Sigmoid colon (tissue), 7 donors: ENCODE measurements around the gene C18orf63. TPM values are rescaled to one million over a fixed set of nuclear protein-coding genes. Genes with fewer than 3 reads are reported as not detected.

ENCODE experiments used
- DNase-seq: peaks from one replicate; pipeline ENCODE4 v3.0.0-alpha.2; 2019
- H3K27ac ChIP-seq, 4 donors: fragments of 200-600 bp; sonication (generic); one replicate each; pipeline ENCODE4 v1.5.1; 2016 to 2019; ENCODE audit warnings: mild to moderate bottlenecking in 1 of 4
- H3K27me3 ChIP-seq, 3 donors: fragments of 200-600 bp; sonication (generic); one replicate each; pipeline ENCODE4 v1.5.1; 2019; ENCODE audit warnings: mild to moderate bottlenecking in 1 of 3
- H3K36me3 ChIP-seq, 4 donors: fragments of 200-600 bp; sonication (generic); one replicate each; pipeline ENCODE4 v1.5.1; 2016 to 2019
- H3K4me1 ChIP-seq, 4 donors: fragments of 200-600 bp; sonication (generic); one replicate each; pipeline ENCODE4 v1.5.1; 2017 to 2019
- H3K4me3 ChIP-seq, 4 donors: fragments of 200-600 bp; sonication (generic); one replicate each; pipeline ENCODE4 v1.5.1; 2017 to 2019; ENCODE audit warnings: mild to moderate bottlenecking in 2 of 4, moderate library complexity in 1 of 4
- H3K9me3 ChIP-seq, 4 donors: fragments of 200-600 bp in 3 of 4; sonication (generic) in 3 of 4; one replicate each; pipeline versions ENCODE4 v1.5.1 to v1.6.1; 2013 to 2019
- EP300 ChIP-seq, 4 donors: sonication (generic); formaldehyde crosslinking; IDR thresholded peaks; one replicate each; pipeline ENCODE4 v1.6.1; 2017; ENCODE audit warnings: antibody characterized with exemption in 4 of 4
- POLR2A ChIP-seq, 2 donors: fragments of 450-650 bp; IDR thresholded peaks; one replicate each; pipeline ENCODE4 v1.6.1; 2016; ENCODE audit warnings: antibody characterized with exemption in 2 of 2, mild to moderate bottlenecking in 2 of 2, moderate library complexity in 2 of 2
- POLR2AphosphoS5 ChIP-seq, 4 donors: sonication (generic); formaldehyde crosslinking; IDR thresholded peaks; one replicate each; pipeline ENCODE4 v1.6.1; 2017; ENCODE audit warnings: antibody characterized with exemption in 4 of 4
- WGBS, 2 donors: extraction: QIAGEN DNeasy Blood & Tissue Kit; methylation state at CpG; one replicate each; pipeline ENCODE4 v1.1.7; 2013; 5-methylcytosine and 5-hydroxymethylcytosine counted together
- intact Hi-C: fragments of 100-400 bp; cut with DNase I; formaldehyde crosslinking; loops from one replicate; pipeline ENCODE4 v1.15.1; 2023
- polyA plus RNA-seq, 3 donors: library from polyadenylated mRNA; stranded (reverse); fragments of 200-250 nt; gene quantifications; one replicate each; pipeline ENCODE4 v1.2.3, GENCODE V29; 2013
- total RNA-seq, 4 donors: library from RNA; depleted of rRNA; stranded (reverse); fragments of >200 nt; gene quantifications; one replicate each; pipeline ENCODE4 v1.1.0, GENCODE V29; 2016
- TF ChIP-seq, protein P1 (sequence below), 4 experiments: fragments of 450-650 bp in 3 of 4; fragments of 200-600 bp in 1 of 4; IDR thresholded peaks; one replicate each; pipeline ENCODE4 v1.5.1; 2016 to 2019; ENCODE audit warnings: antibody characterized with exemption in 4 of 4, mild to moderate bottlenecking in 3 of 4, moderate library complexity in 2 of 4
- donor health status: healthy with polysubstance abuse.
- donor health status: Bipolar disorder and iron deficiency.
- donor health status: healthy.

C18orf63 gene
- total and polyA plus RNA-seq, 7 donors: not detected

DNA sequence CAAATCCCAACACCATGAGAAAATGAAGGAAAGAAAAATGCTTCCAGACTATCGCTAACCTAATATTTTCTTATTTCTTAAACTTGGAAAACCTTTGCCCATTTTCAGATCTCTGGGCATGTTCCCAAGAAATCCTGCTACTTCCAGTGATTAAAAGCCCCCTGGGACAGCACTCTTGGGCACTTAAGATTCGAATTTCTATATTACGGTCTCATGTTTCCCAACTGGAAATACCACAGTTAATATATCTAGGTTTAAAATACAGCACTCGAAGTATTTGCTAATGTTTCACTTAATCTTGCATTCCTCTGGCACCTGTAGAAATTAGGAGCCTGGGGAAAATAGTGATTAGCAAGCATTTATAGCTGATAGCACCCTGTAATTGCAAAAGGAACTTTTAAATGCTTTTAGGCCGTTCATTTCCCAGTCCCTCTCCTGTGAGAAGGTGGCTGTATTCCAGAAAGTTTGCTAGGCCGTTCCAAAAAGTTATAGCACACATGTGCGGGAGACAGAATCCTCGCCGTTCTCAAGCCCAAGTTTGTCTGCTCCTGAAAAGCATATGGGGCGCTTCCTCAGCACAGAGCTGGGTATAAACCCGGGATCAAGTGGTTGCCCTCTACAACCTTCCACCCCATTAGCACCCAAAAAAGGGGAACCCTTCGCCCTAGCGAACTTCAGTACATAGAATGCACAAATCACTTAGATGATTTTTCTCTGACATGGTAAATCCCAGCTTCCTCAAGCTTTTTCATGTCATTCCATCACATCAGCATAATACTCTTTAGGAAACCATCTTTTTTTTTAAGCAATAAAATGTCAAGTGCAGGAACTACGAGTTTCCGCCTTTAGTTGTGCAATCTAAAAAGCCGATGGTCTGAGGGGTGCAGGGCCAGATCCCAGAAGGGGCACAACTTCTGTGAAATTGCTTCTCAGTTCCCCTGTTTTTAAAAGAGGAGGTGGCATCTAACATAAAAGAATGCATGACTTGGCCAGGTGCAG is 80.8 kb downstream of the C18orf63 start:
- TF ChIP-seq POLR2A (IDR thresholded peaks at IDR 0.05): no peak
- TF ChIP-seq POLR2AphosphoS5 (IDR thresholded peaks at IDR 0.05): peak in 1 of 4 donors; percentile 17
- intact Hi-C loops: no loop called here
- WGBS, 2 donors: 75 to 81% methylated on average over 16 of the region's 16 CpGs
- Histone ChIP-seq H3K9me3 (no peaks in the 10 kb centered on the region), H3K4me1 (peaks cover 0 to 9% (median 6%) of the 10 kb centered on the region in 4 donors), H3K27ac (peak overlapping the region in 1 of 4 donors; percentile 41), H3K27me3 (no peaks in the 10 kb centered on the region), H3K4me3 (no peak overlapping the region), H3K36me3 (no peaks in the 10 kb centered on the region)
- no peak for DNase-seq

DNA sequence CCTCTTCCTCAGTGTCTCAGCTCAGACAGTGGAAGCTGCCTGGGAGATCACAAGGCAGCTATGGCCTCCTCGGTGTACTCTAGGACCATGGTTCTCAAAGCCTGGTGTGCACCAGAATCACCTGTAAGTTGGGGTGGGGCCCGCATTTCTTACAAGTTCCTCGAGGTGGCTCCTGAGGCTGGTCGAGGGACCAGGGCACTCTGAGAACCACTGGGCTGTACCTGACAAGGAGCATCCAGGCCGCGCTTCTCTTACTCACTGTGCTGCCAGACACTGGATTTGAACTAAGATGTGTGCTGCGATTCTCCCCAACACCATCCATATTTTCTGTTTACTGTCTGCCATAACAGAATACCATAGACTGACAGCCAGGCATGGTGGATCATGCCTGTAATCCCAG is 81.9 kb downstream of the C18orf63 start:
- Histone ChIP-seq H3K36me3 (no peaks in the 10 kb centered on the region), H3K4me1 (peaks cover 0 to 9% (median 6%) of the 10 kb centered on the region in 4 donors), H3K4me3 (no peak overlapping the region), H3K9me3 (no peaks in the 10 kb centered on the region), H3K27ac (no peak overlapping the region), H3K27me3 (no peaks in the 10 kb centered on the region)
- TF ChIP-seq, protein P1, sequence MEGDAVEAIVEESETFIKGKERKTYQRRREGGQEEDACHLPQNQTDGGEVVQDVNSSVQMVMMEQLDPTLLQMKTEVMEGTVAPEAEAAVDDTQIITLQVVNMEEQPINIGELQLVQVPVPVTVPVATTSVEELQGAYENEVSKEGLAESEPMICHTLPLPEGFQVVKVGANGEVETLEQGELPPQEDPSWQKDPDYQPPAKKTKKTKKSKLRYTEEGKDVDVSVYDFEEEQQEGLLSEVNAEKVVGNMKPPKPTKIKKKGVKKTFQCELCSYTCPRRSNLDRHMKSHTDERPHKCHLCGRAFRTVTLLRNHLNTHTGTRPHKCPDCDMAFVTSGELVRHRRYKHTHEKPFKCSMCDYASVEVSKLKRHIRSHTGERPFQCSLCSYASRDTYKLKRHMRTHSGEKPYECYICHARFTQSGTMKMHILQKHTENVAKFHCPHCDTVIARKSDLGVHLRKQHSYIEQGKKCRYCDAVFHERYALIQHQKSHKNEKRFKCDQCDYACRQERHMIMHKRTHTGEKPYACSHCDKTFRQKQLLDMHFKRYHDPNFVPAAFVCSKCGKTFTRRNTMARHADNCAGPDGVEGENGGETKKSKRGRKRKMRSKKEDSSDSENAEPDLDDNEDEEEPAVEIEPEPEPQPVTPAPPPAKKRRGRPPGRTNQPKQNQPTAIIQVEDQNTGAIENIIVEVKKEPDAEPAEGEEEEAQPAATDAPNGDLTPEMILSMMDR (IDR thresholded peaks at IDR 0.05): no peak
- intact Hi-C loops: no loop called here
- no peak for DNase-seq
- 74 to 89% methylated on average over 7 of the region's 7 CpGs for WGBS, 2 donors

DNA sequence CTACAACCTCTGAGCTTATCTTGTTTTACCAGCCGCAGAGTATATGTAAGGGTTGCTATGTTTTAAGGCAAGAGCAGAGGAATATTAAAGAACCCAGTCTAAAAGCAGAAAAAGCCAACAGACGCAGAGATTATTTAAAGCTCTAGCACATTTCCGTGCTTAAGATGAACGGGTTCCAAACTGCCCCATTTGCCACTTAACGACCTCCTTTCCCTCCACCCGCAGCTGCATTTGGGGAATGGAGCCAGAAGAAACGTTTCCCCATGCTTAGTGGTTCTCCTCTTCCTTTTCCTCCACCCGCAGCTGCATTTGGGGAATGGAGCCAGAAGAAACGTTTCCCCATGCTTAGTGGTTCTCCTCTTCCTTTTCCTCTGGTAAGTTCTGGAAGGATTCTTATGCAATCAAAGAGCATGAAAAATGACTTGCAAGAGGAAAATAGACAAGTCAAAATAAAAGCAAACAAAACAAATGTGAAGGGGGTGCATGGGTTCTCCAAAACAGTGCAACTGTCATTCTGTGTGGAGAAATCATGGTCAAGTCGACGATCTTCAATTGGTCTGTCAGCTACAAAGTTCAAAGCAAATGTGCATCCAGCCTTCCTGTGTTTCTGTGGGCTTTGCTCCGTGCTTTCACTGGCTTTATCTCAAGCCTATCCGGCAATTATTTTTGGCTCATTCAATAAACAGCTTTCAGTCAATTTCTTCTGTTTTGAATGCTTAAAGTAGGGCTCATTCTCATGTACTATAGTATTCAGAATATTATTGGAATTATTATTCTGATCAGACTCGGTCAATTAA is 83.7 kb downstream of the C18orf63 start:
- no peak for DNase-seq
- Histone ChIP-seq H3K36me3 (no peaks in the 10 kb centered on the region), H3K27me3 (no peaks in the 10 kb centered on the region), H3K9me3 (no peaks in the 10 kb centered on the region), H3K27ac (no peak overlapping the region), H3K4me1 (peaks cover 0 to 9% (median 6%) of the 10 kb centered on the region in 4 donors), H3K4me3 (no peak overlapping the region)
- TF ChIP-seq EP300 (IDR thresholded peaks at IDR 0.05) (no peak), POLR2AphosphoS5 (IDR thresholded peaks at IDR 0.05) (peak in 1 of 4 donors; percentile 11)
- TF ChIP-seq, protein P1 (IDR thresholded peaks at IDR 0.05): no peak
- 35 to 65% methylated on average over 14 of the region's 14 CpGs for WGBS, 2 donors
- intact Hi-C loops: no loop called here

DNA sequence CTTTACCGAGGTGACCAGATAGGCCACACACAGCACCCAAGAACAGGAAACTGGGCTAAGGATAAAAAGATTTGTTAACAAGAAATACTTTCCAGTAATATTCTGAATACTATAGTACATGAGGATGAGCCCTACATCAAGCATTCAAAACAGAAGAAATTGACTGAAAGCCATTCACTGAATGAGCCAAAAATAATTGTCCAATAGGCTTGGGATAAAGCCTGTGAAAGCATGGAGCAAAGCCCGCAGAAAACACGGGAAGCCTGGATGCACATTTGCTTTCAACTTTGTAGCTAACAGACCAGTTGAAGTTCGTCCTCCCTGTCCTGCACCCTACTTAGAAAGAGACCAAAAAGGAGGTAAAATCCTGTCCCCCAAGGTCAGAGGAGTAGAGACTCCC is 85.2 kb downstream of the C18orf63 start:
- Histone ChIP-seq H3K4me3 (no peak overlapping the region), H3K27ac (no peak overlapping the region), H3K36me3 (no peaks in the 10 kb centered on the region), H3K27me3 (no peaks in the 10 kb centered on the region), H3K9me3 (no peaks in the 10 kb centered on the region), H3K4me1 (peaks cover 0 to 7% (median 6%) of the 10 kb centered on the region in 4 donors)
- intact Hi-C loops: no loop called here
- DNase-seq: no peak
- WGBS, 2 donors: 74 to 87% methylated on average over 4 of the region's 4 CpGs
- TF ChIP-seq, protein P1 (IDR thresholded peaks at IDR 0.05): no peak
- no peak for TF ChIP-seq EP300 (IDR thresholded peaks at IDR 0.05)
- no peak for TF ChIP-seq POLR2A (IDR thresholded peaks at IDR 0.05)
- TF ChIP-seq POLR2AphosphoS5 (IDR thresholded peaks at IDR 0.05): no peak
